ENCODE measurements around the gene L3MBTL4. TPM values are rescaled to one million over a fixed set of nuclear protein-coding genes. Genes with fewer than 3 reads are reported as not detected.

The L3MBTL4 gene
- total and polyA plus RNA-seq, 9 donors: 4.2 to 79.1 (median 23.7) TPM

DNA sequence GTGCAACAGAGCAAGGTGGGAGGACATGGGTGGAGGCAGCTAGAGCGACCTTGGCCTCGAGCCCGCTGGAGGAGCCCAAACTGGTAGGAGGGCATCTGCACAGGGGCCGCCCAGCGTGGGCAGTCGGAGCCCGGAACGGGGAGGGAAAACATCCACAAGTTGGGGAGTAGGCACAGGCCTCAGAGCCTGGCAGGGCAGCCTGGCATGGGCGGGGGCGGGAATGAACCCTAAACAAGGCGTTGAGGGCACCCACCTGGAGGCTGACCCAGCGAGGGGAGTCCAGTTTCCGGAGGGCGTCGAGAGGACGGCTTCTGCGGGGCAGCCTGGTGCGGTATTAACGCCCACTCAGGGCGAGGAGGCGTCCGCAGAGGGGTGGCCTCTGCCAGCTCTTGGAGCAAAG is 129.9 kb downstream of the L3MBTL4 start:
- intact Hi-C loops (cut with DNase I): no loop called here
- H3K4me3 ChIP-seq: no peak overlapping the region
- TF ChIP-seq EP300 (IDR thresholded peaks at IDR 0.05) (no peak), POLR2A (IDR thresholded peaks at IDR 0.05) (no peak)
- TF ChIP-seq, protein P1, sequence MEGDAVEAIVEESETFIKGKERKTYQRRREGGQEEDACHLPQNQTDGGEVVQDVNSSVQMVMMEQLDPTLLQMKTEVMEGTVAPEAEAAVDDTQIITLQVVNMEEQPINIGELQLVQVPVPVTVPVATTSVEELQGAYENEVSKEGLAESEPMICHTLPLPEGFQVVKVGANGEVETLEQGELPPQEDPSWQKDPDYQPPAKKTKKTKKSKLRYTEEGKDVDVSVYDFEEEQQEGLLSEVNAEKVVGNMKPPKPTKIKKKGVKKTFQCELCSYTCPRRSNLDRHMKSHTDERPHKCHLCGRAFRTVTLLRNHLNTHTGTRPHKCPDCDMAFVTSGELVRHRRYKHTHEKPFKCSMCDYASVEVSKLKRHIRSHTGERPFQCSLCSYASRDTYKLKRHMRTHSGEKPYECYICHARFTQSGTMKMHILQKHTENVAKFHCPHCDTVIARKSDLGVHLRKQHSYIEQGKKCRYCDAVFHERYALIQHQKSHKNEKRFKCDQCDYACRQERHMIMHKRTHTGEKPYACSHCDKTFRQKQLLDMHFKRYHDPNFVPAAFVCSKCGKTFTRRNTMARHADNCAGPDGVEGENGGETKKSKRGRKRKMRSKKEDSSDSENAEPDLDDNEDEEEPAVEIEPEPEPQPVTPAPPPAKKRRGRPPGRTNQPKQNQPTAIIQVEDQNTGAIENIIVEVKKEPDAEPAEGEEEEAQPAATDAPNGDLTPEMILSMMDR (IDR thresholded peaks at IDR 0.05): no peak
- no peaks in the 10 kb centered on the region for H3K4me1 ChIP-seq (ENCODE audit: insufficient read depth)
- no peaks in the 10 kb centered on the region for H3K9me3 ChIP-seq
- no peaks in the 10 kb centered on the region for H3K27me3 ChIP-seq
- WGBS, 3 donors: 96 to 98% (median 97%) methylated on average over 22 of the region's 22 CpGs
- H3K36me3 ChIP-seq: no peaks in the 10 kb centered on the region
- no peak overlapping the region for H3K27ac ChIP-seq
- no peak for DNase-seq

DNA sequence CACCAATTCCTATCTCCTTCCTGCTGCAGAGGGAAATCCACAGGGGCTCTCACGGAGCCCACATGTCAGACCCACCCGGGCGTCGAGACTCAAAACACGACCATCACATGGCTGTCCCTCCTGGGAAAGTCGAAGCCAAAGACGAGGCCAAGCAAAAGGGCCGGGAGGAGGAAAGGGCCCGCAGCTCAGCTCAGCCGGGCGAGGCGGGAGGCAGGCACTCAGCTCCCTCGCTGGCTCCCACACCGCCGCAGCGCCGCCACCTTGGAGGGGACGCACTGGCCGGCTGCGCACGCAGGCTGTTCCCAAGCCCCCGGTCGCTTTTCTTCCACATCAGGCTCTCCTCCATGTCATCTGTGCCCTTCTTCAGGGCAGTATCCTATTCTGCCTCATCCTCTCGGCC is 130.4 kb downstream of the L3MBTL4 start:
- TF ChIP-seq EP300 (IDR thresholded peaks at IDR 0.05) (no peak), POLR2A (IDR thresholded peaks at IDR 0.05) (no peak)
- TF ChIP-seq, protein P1 (IDR thresholded peaks at IDR 0.05): no peak
- Histone ChIP-seq H3K27me3 (no peaks in the 10 kb centered on the region), H3K4me1 (ENCODE audit: insufficient read depth) (no peaks in the 10 kb centered on the region), H3K4me3 (no peak overlapping the region), H3K36me3 (no peaks in the 10 kb centered on the region), H3K27ac (no peak overlapping the region), H3K9me3 (no peaks in the 10 kb centered on the region)
- DNase-seq: no peak
- intact Hi-C loops (cut with DNase I): no loop called here
- WGBS, 3 donors: 97 to 98% (median 97%) methylated on average over 24 of the region's 24 CpGs

DNA sequence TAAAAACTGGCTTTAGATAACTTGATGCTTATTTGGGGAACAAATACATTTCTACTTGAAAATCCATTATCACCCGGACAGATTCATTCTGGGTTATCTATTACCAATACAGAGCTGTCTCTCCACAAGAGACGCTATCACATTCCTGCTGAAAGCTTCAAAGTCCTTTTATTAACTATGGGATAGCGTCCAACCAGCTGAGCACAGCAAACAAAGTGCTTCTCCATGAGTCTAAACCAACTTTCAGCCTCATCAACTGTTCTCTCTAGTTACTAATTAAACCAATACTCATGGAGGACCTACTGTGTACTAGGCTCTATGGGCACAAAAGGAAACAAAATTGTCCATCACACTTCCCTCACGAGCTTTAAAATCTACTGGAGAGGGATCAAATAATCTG is 132.8 kb downstream of the L3MBTL4 start:
- Histone ChIP-seq H3K9me3 (no peaks in the 10 kb centered on the region), H3K36me3 (no peaks in the 10 kb centered on the region), H3K4me3 (no peak overlapping the region), H3K27ac (no peak overlapping the region), H3K27me3 (no peaks in the 10 kb centered on the region), H3K4me1 (ENCODE audit: insufficient read depth) (no peaks in the 10 kb centered on the region)
- WGBS, 3 donors: 63 to 65% (median 65%) methylated on average over 4 of the region's 4 CpGs
- no peak for DNase-seq
- TF ChIP-seq EP300 (IDR thresholded peaks at IDR 0.05): no peak
- TF ChIP-seq, protein P1 (IDR thresholded peaks at IDR 0.05): no peak
- TF ChIP-seq POLR2A (IDR thresholded peaks at IDR 0.05): no peak
- intact Hi-C loops (cut with DNase I): no loop called here

DNA sequence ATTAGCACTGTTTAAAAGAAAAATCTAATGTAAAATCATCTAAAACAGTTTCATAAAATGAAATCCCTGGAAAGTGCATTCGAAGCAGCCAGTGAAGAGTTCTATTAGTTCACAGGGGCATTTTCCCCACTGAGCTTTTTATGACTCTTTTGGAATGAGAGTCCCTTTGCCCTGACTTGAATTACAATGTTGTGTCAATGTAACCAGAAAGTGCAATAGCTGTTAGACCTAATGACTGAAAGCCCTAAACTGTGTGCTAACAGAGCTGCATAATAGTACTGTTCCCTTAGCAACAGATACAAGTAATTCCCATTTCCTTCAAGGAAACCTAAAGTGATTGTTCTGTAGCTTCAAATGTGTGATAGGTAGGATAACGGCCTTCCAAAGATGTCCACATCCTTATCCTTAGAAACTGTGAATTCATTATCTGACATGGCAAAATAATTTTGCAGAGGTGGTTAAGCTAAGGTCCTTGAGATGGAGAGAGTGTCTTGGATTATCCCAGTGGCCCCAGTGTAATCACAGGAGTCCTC is 134.4 kb downstream of the L3MBTL4 start:
- Histone ChIP-seq H3K9me3 (no peaks in the 10 kb centered on the region), H3K4me3 (no peak overlapping the region), H3K4me1 (ENCODE audit: insufficient read depth) (no peaks in the 10 kb centered on the region), H3K27ac (no peak overlapping the region), H3K36me3 (no peaks in the 10 kb centered on the region), H3K27me3 (no peaks in the 10 kb centered on the region)
- 79 to 88% (median 82%) methylated on average over 2 of the region's 2 CpGs for WGBS, 3 donors
- no peak for DNase-seq
- intact Hi-C loops (cut with DNase I): no loop called here
- TF ChIP-seq EP300 (IDR thresholded peaks at IDR 0.05): no peak

DNA sequence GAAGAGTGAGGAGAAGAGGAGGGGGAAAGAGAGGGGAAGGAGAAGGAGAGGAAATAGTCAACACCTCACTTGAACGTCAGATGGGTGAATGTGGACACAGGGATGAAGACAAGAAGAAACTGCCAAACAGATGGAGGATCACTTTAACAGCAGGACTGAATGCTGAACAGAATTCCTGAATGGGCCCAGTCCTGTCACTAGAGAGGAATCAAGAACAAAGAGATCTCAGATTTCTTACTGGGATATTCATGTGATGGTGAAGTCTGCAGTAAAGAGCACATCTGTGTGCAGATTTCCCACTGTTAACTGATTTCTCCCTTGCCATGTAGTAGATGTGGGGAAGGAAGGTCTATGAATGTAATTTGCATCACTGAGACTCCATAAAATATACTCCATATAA is 135.4 kb downstream of the L3MBTL4 start:
- DNase-seq: no peak
- TF ChIP-seq EP300 (IDR thresholded peaks at IDR 0.05) (no peak), POLR2A (IDR thresholded peaks at IDR 0.05) (no peak)
- TF ChIP-seq, protein P1 (IDR thresholded peaks at IDR 0.05): no peak
- Histone ChIP-seq H3K9me3 (no peaks in the 10 kb centered on the region), H3K27me3 (no peaks in the 10 kb centered on the region), H3K36me3 (no peaks in the 10 kb centered on the region), H3K4me3 (no peak overlapping the region), H3K4me1 (ENCODE audit: insufficient read depth) (no peaks in the 10 kb centered on the region), H3K27ac (no peak overlapping the region)
- intact Hi-C loops (cut with DNase I): no loop called here
- WGBS, 3 donors: 76 to 83% (median 80%) methylated on average over 1 of the region's 1 CpG
